Sigmoid colon (tissue), 4 donors: ENCODE data around the gene NT5DC3.

Experiments used
- CTCF ChIP-seq, 4 experiments: fragments of 450-650 bp in 3 of 4; fragments of 200-600 bp in 1 of 4; IDR thresholded peaks; one replicate each; pipeline ENCODE4 v1.5.1; 2016 to 2019; ENCODE audit warnings: antibody characterized with exemption in 4 of 4, mild to moderate bottlenecking in 3 of 4, moderate library complexity in 2 of 4
- POLR2A ChIP-seq, 2 donors: fragments of 450-650 bp; IDR thresholded peaks; one replicate each; pipeline ENCODE4 v1.6.1; 2016; ENCODE audit warnings: antibody characterized with exemption in 2 of 2, mild to moderate bottlenecking in 2 of 2, moderate library complexity in 2 of 2
- POLR2AphosphoS5 ChIP-seq, 4 donors: sonication (generic); formaldehyde crosslinking; IDR thresholded peaks; one replicate each; pipeline ENCODE4 v1.6.1; 2017; ENCODE audit warnings: antibody characterized with exemption in 4 of 4

DNA sequence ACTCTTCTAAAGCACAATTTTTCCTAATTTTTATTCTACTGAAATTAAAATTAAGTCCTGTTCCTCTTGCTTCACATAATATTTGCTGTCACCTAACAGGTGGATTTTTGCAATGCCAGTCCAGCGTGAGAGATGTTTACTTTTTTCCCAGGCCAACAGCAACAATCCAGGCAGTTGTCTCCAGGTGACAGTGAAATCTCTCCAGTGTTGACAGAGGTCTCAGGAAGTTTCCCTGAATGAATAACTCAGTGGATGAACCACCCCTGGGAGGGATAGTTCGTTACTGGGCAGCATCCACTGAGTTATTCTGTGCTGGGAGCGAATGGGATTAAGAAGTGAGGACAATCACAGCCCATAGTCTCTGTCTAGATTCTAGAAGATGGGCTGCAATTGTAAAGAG, 7.1 kb upstream of the NT5DC3 start:
- TF ChIP-seq CTCF (IDR thresholded peaks at IDR 0.05) (no peak), POLR2A (IDR thresholded peaks at IDR 0.05) (no peak), POLR2AphosphoS5 (IDR thresholded peaks at IDR 0.05) (no peak)
